H9 (cell line): ENCODE results near the gene FAM217B. TPM values are rescaled to one million over a fixed set of nuclear protein-coding genes. Genes with fewer than 3 reads are reported as not detected.

ENCODE experiments used
- DNase-seq: peaks from one replicate; pipeline ENCODE4 v3.0.0-alpha.2; 2017
- H2AFZ ChIP-seq: one replicate; pipeline ENCODE4 v1.6.1; 2013; ENCODE audit warnings: mild to moderate bottlenecking, low read length, control low read depth, moderate library complexity
- H2AK5ac ChIP-seq: 2 replicates; pipeline ENCODE4 v1.6.1; 2013; ENCODE audit warnings: low read length, control low read depth, mixed read lengths; ENCODE audit not compliant: insufficient read length
- H2BK120ac ChIP-seq: one replicate; pipeline ENCODE4 v1.6.1; 2013; ENCODE audit warnings: low read depth, mild to moderate bottlenecking, low read length, control low read depth, inconsistent platforms; ENCODE audit not compliant: poor library complexity, severe bottlenecking
- H2BK12ac ChIP-seq: 2 replicates; pipeline ENCODE4 v1.6.1; 2013; ENCODE audit warnings: low read length, control low read depth, mixed read lengths, low read depth; ENCODE audit not compliant: insufficient read length
- H2BK15ac ChIP-seq: 2 replicates; pipeline ENCODE4 v1.6.1; 2013; ENCODE audit warnings: low read depth, low read length, control low read depth
- H2BK20ac ChIP-seq: one replicate; pipeline ENCODE4 v1.6.1; 2013; ENCODE audit warnings: low read depth, mild to moderate bottlenecking, low read length, control low read depth, inconsistent platforms; ENCODE audit not compliant: poor library complexity, severe bottlenecking
- H2BK5ac ChIP-seq: 2 replicates; pipeline ENCODE4 v1.6.1; 2013; ENCODE audit warnings: low read length, control low read depth, mixed read lengths; ENCODE audit not compliant: insufficient read length
- H3K14ac ChIP-seq: 2 replicates; pipeline ENCODE4 v1.6.1; 2013; ENCODE audit warnings: low read length, control low read depth; ENCODE audit not compliant: insufficient read depth
- H3K18ac ChIP-seq: 2 replicates; pipeline ENCODE4 v1.6.1; 2013; ENCODE audit warnings: low read depth, mild to moderate bottlenecking, mixed read lengths, low read length, control low read depth; ENCODE audit not compliant: insufficient read length
- H3K23ac ChIP-seq: 2 replicates; pipeline ENCODE4 v1.6.1; 2013; ENCODE audit warnings: low read length, control low read depth, mixed read lengths, low read depth; ENCODE audit not compliant: insufficient read length
- H3K23me2 ChIP-seq: 2 replicates; pipeline ENCODE4 v1.6.1; 2013; ENCODE audit warnings: low read depth, mild to moderate bottlenecking, mixed read lengths, low read length, control low read depth; ENCODE audit not compliant: insufficient read length, poor library complexity, severe bottlenecking
- H3K27ac ChIP-seq: 2 replicates; pipeline ENCODE4 v1.5.1; 2013; ENCODE audit warnings: low read length, control low read depth, mixed read lengths, low read depth; ENCODE audit not compliant: insufficient read length
- H3K27me3 ChIP-seq: 2 replicates; pipeline ENCODE4 v1.6.1; 2013; ENCODE audit warnings: low read length, control low read depth, inconsistent platforms; ENCODE audit not compliant: insufficient read depth
- H3K4ac ChIP-seq: 2 replicates; pipeline ENCODE4 v1.6.1; 2013; ENCODE audit warnings: low read depth, mild to moderate bottlenecking, control low read depth, inconsistent platforms, low read length, moderate library complexity
- H3K4me1 ChIP-seq: 2 replicates; pipeline ENCODE4 v1.6.1; 2013; ENCODE audit warnings: low read length, control low read depth, inconsistent platforms; ENCODE audit not compliant: insufficient read depth
- H3K4me2 ChIP-seq: 2 replicates; pipeline ENCODE4 v1.6.1; 2013; ENCODE audit warnings: low read length, control low read depth, mixed read lengths; ENCODE audit not compliant: insufficient read length, insufficient read depth
- H3K56ac ChIP-seq: 2 replicates; pipeline ENCODE4 v1.6.1; 2013; ENCODE audit warnings: low read depth, mild to moderate bottlenecking, mixed read lengths, low read length, control low read depth; ENCODE audit not compliant: insufficient read length
- H3K79me1 ChIP-seq: 2 replicates; pipeline ENCODE4 v1.6.1; 2013; ENCODE audit warnings: low read depth, mild to moderate bottlenecking, moderate library complexity, low read length, control low read depth, inconsistent platforms; ENCODE audit not compliant: insufficient read depth, poor library complexity, severe bottlenecking
- H3K79me2 ChIP-seq: 2 replicates; pipeline ENCODE4 v1.6.1; 2013; ENCODE audit warnings: low read length, control low read depth, inconsistent platforms; ENCODE audit not compliant: insufficient read depth
- H3K9ac ChIP-seq: 2 replicates; pipeline ENCODE4 v1.6.1; 2013; ENCODE audit warnings: low read length, control low read depth, mixed read lengths; ENCODE audit not compliant: insufficient read length; ENCODE audit errors: extremely low read depth
- H3K9me3 ChIP-seq: one replicate; pipeline ENCODE4 v1.6.1; 2013; ENCODE audit warnings: low read depth, low read length, inconsistent platforms; ENCODE audit not compliant: control insufficient read depth
- H3T11ph ChIP-seq: one replicate; pipeline ENCODE4 v1.6.1; 2013; ENCODE audit warnings: mild to moderate bottlenecking, low read length, control low read depth, inconsistent platforms
- H4K20me1 ChIP-seq: one replicate; pipeline ENCODE4 v1.6.1; 2013; ENCODE audit not compliant: control insufficient read depth, insufficient read length, insufficient read depth
- H4K5ac ChIP-seq: 2 replicates; pipeline ENCODE4 v1.6.1; 2013; ENCODE audit warnings: low read depth, mild to moderate bottlenecking, mixed read lengths, low read length, control low read depth; ENCODE audit not compliant: insufficient read length
- H4K8ac ChIP-seq: replicated peaks from 2 replicates; pipeline ENCODE4 v1.6.1; 2013; ENCODE audit warnings: low read length, control low read depth, mixed read lengths, low read depth; ENCODE audit not compliant: insufficient read length
- H4K91ac ChIP-seq: 2 replicates; pipeline ENCODE4 v1.6.1; 2013; ENCODE audit warnings: low read depth, mild to moderate bottlenecking, moderate library complexity, mixed read lengths, low read length, control low read depth; ENCODE audit not compliant: insufficient read length
- H3K27ac Mint-ChIP-seq, 3 experiments: 2 replicates in 2 of 3; 3 replicates in 1 of 3; pipeline ENCODE4 v1.8.0; 2020 to 2021; ENCODE audit warnings: mixed read lengths in 3 of 3, mild to moderate bottlenecking in 1 of 3, moderate library complexity in 1 of 3
- H3K27me3 Mint-ChIP-seq: 2 replicates; pipeline ENCODE4 v1.8.0; 2021; ENCODE audit warnings: low read depth, mild to moderate bottlenecking, moderate library complexity, mixed read lengths
- H3K36me3 Mint-ChIP-seq, 3 experiments: 2 replicates in 2 of 3; 3 replicates in 1 of 3; pipeline ENCODE4 v1.8.0; 2020 to 2021; ENCODE audit warnings: low read depth in 3 of 3, mixed read lengths in 3 of 3; ENCODE audit not compliant: insufficient read depth in 1 of 3
- H3K4me1 Mint-ChIP-seq, 2 experiments: 2 replicates each; pipeline ENCODE4 v1.8.0; 2020; ENCODE audit warnings: mixed read lengths in 2 of 2
- H3K4me3 Mint-ChIP-seq, 2 experiments: 2 replicates in 1 of 2; 3 replicates in 1 of 2; pipeline ENCODE4 v1.8.0; 2020 to 2021; ENCODE audit warnings: mild to moderate bottlenecking in 2 of 2, mixed read lengths in 2 of 2, moderate library complexity in 1 of 2
- H3K9me3 Mint-ChIP-seq, 2 experiments: 2 replicates in 1 of 2; 3 replicates in 1 of 2; pipeline ENCODE4 v1.8.0; 2020; ENCODE audit warnings: mild to moderate bottlenecking in 2 of 2, mixed read lengths in 2 of 2, moderate library complexity in 1 of 2
- CTCF ChIP-seq: fragments of 200-600 bp; sonication (generic); conservative IDR thresholded peaks from 3 replicates; pipeline ENCODE4 v1.8.0; 2021; ENCODE audit warnings: antibody characterized with exemption, mild to moderate bottlenecking
- WGBS: extraction: QIAGEN DNeasy Blood & Tissue Kit; methylation state at CpG from one replicate; pipeline ENCODE4 v1.1.7; 2013; ENCODE audit warnings: missing lambda C conversion rate, low lambda C conversion rate, mixed read lengths; ENCODE audit not compliant: insufficient read length; ENCODE audit errors: extremely low coverage; 5-methylcytosine and 5-hydroxymethylcytosine counted together
- total RNA-seq: library from RNA; stranded (reverse); gene quantifications from 2 replicates; pipeline ENCODE4 v1.2.1, GENCODE V29; 2021

Gene FAM217B
- total RNA-seq, 1 experiment from 2014 or later, result 24.5 TPM

- H3K14ac ChIP-seq, result no peak overlapping the region
- no peaks in the 10 kb centered on the region for H3K9me3 ChIP-seq
- no peaks in the 10 kb centered on the region for H4K20me1 ChIP-seq
- Mint-ChIP-seq H3K4me1 (peaks cover 19 to 23% of the 10 kb centered on the region in 2 experiments), H3K27ac (peak overlapping the region in 2 of 3 experiments; percentile 14 to 75; a peak in 2 of 7 replicates), H3K27me3 (no peaks in the 10 kb centered on the region), H3K9me3 (no peaks in the 10 kb centered on the region; a peak in 1 of 5 replicates), H3K4me3 (no peak overlapping the region), H3K36me3 (peaks cover 8 to 20% (median 19%) of the 10 kb centered on the region in 3 experiments; a peak in 6 of 7 replicates)
- no peak overlapping the region for H3K9ac ChIP-seq
- TF ChIP-seq CTCF, result no peak
- no peak overlapping the region for H3K18ac ChIP-seq
- H3K4me1 ChIP-seq, result no peaks in the 10 kb centered on the region
- no peak overlapping the region for H2BK12ac ChIP-seq
- no peak overlapping the region for H4K8ac ChIP-seq
- no CpG with 5 or more reads among the region's 3 CpGs for WGBS
- H2AFZ ChIP-seq, result no peak overlapping the region
- H4K5ac ChIP-seq, result no peak overlapping the region
- no peak overlapping the region for H2BK15ac ChIP-seq
- no peaks in the 10 kb centered on the region for H3K79me2 ChIP-seq
- H4K91ac ChIP-seq, result no peak overlapping the region
- H3K23ac ChIP-seq, result no peak overlapping the region
- no peak for DNase-seq
- H2BK20ac ChIP-seq, result no peak overlapping the region
- no peak overlapping the region for H2BK120ac ChIP-seq
- no peak overlapping the region for H2AK5ac ChIP-seq
- no peak overlapping the region for H3K27ac ChIP-seq
- no peak overlapping the region for H3K4ac ChIP-seq
- H2BK5ac ChIP-seq, result no peak overlapping the region
- H3T11ph ChIP-seq, result no peak overlapping the region
- H3K27me3 ChIP-seq, result no peaks in the 10 kb centered on the region
- H3K23me2 ChIP-seq, result no peaks in the 10 kb centered on the region
- no peak overlapping the region for H3K4me2 ChIP-seq
- H3K56ac ChIP-seq, result no peak overlapping the region
- no peaks in the 10 kb centered on the region for H3K79me1 ChIP-seq
Measured at GRCh38 chr20:59945175-59945574, 5.0 kb downstream of the FAM217B start.
